Middle frontal gyrus (tissue), 1 donor: ENCODE measurements around the gene COQ2.
"Not testable (repeated sequence)": the region's sequence is repeated elsewhere in the genome, so short reads cannot be mapped to it uniquely, and the experiment has no call there.

Source experiments
- DNase-seq: peaks from one replicate; pipeline ENCODE4 v3.0.0-alpha.2; 2015; ENCODE audit warnings: low spot score; ENCODE audit errors: extremely low spot score

COQ2 gene

DNA sequence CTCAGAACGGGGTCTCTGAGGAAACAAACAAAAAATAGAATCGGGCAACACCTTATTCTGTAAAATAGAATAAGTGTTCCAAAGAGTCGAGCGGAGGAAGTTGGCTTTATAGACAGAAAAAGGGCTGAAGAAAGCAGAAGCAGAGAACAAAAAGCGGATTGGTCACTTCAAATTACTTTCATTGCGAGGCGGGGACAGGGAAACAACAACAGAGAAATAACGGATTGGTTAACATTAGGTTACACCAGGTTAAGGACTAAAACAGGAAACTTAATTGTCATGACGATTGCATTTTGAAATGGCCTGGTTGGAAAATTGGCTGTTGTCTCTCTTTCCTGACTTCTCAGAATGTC lies 433 bp upstream of the COQ2 start:
- peak; percentile 21 for DNase-seq

DNA sequence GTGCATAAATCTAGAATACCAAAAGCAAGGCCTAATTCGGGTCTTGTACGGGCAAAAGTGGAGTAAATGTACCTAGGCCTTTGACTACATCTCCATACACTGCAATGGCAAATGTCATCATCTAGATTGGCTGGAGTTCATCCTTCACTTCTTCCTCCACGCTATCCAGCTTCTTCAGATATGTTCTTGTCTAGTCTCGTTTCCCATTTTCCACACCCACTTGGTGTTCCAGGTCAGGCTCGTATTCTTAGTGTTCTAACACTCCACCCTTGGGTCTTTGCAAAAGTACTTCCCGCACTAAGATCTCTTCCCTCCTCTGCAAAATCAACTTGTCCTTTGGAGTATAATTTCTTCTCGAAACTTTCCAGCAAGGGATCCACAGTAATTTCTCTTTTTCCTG lies 1.4 kb downstream of the COQ2 start:
- no peak for DNase-seq

DNA sequence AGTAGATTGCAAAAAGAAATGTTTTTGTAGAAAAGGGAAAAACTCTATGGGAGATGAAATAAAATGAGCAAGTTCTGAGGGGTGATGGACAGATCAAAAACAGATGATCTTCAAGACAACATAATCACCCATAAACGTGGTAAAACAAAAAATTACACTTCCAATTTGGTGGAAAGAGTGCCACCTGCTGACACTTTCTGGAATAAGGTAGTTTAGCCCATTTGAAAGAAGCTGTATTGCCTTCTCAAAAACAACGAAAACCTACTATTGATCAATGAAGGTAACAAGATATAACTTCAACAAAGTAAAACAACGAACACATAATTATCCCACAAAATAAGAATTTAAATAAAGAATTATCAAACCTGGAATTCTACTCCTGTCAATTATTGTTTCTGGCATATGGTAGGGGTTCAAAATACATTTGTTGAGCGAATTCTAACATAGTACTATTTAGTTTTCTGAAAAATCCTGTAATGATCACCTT lies 2.5 kb downstream of the COQ2 start:
- DNase-seq = peak; percentile 37

DNA sequence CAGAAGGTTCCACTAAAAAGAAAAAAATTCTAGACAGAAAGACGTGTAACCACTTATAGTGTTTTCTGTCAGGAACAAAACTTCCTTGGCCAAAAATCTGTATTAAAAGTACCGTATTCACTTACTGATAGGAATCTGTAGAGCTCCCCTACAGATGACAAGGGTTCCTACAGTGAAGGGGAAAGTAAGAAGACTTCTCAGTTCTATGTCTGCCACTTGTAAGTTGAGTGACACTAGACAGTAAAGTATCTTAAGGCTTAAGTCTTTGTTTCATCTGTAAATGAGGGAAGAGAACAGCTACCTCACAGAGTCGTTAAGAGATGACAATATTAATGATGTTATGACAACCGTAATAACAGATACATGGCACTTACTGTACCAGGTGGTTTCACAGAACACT lies 3.3 kb downstream of the COQ2 start:
- no peak for DNase-seq

DNA sequence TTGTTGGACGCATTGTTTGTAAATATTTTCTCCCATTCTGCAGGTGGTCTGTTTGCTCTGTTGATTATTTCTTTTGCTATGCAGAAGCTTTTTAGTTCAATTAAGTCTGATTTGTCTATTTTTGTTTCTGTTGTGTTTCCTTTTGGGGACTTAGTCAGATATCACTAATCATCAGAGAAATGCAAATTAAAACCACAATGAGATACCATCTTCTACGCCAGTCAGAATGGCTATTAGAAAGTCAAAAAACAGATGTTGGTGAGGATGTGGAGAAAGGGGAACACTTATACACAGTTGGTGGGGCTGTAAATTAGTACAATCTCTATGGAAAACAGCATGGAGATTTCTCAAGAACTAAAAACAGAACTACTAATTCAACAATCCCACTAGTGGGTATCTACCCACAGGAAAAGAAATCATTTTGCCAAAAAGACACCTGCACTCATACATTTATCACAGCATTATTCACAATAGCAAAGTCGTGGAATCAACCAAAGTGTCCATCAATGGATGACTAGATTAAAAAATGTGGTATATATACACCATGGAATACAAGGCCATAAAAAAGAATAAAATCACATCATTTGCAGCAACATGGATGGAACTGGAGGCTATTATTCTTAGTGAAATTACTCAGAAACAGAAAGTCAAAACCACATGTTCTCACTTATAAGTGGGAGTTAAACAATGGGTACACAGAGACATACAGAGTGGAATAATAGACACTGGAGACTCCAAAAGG lies 8.1 kb downstream of the COQ2 start:
- DNase-seq = no peak

DNA sequence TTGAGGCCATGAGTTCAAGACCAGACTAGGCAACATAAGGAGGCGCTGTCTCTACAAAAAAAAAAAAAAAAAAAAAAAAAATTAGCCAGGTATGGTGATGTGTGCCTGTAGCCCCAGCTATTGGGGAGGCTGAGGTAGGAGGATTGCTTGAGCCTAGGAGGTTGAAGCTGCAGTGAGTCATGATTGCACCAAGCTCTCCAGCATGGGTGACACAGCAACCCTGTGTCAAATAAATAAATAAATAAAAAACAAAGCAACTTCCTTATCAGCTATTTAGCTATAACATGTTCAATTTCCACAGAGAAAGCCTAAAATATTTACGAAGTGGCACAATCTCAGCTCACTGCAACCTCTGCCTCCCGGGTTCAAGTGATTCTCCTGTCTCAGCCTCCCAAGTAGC lies 10.7 kb downstream of the COQ2 start:
- not testable (repeated sequence) for DNase-seq

DNA sequence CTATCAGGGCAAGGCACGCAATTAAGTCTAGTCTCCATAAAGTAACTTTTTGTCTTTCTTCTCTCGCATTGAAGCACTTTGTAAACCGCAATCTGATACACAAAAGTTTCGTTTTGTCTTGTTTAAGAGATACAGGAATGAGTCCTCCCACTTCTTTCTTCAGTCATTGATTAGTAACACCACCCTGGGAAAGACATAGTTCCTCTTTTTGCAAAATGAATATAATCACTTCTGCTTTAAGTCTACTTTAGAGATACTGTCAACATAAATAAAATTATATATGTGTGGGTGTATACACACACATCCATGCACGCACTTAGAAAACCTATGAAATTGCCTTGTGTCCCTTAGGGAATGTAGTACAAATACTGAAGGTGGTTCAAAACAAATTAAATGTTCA lies 11.7 kb downstream of the COQ2 start:
- no peak for DNase-seq

DNA sequence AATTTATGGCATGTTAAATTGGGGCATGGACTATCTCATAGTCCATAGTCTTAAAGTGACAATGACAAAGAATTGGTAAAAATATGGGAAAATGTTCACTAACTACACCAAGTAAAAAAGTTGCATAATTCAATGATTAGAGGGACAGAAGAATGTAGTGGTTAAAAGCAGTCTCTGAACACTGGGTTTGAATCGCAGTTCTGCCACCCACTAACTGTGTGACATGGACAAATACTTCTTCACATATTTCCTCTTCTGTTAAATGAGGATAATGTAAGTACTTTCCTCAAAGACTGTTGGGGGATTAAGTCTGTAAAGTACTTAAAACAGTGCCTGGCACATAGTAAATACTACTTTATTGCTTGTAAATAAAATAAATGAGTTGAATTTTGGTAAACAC lies 15.3 kb downstream of the COQ2 start:
- DNase-seq = no peak

DNA sequence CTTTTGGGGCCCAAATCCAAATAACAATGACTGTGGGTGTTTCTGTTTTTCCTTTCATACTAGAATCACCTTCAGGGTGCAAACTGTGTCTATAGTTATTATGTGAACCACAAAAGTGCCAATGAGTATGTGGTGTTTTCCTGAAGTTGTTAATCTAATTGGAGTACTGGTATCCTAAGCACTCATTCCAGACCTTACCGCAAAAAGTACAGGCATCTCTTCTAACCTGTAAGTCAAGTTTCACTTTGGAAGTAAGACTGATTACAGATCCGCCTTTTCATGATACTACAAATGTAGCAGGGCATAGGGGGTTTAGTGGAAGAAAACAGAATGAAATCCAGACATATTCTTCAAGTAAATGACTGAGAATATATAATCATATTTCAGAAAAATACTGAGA lies 16.1 kb downstream of the COQ2 start:
- no peak for DNase-seq

DNA sequence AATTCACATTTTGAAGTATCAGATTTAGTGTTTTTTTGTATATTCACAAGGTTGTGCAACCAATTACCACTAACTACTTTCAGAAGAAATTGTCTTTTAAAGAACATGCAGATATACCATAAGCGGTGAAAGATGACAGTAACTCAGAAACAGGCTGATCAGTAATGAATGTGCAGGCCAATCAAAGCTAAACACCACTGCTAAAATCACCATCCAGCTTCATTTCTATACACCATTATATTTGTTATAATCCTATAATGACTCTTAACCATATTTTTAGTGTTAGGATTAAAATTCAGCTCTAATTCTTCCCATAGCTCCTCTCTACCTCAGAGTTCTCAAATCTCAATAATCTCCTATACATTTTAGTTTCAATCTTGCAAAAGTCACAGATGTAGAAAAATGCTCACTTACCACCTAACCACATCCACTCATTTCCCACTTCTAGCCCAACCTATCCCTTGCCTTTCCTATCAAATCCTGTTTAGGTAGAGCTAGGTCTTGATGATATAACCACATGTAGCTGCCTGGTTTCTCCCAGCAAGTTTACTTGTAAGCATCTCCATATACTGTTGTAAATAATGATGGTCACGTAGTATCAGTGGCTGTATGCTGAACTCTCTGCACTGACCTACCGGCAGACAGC lies 16.6 kb downstream of the COQ2 start:
- DNase-seq = no peak

DNA sequence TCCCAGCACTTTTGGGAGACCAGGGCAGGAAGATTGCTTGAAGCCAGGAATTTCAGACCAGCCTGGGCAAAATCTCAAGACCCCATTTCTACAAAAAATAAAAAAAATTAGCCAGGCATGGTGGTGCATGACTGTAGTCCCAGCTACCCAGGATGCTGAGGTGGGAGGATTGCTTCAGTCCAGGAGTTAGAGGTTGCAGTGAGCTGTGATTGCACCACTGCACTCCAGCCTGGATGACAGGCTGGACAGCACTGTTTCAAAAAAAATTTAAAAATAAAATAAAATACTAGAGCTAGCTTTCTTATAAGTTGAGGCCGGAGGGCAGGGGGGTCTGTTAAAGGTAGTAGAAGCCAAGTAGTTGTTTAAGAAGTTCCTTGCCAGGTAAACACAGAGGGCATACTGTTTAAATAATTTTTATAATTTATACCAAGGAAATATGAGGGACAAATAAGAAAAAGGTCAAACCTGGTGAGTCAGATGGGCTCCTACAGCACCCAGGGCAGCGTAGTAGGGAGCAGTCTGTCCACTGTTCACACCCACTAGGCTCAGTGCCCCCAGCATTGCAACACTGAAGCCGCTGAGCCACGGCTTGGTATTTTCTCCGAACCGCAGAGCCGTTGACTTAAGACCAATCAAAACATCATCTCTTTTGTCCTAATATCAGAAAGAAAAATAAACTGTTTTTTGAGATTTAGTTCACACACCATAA lies 17.3 kb downstream of the COQ2 start:
- no peak for DNase-seq

DNA sequence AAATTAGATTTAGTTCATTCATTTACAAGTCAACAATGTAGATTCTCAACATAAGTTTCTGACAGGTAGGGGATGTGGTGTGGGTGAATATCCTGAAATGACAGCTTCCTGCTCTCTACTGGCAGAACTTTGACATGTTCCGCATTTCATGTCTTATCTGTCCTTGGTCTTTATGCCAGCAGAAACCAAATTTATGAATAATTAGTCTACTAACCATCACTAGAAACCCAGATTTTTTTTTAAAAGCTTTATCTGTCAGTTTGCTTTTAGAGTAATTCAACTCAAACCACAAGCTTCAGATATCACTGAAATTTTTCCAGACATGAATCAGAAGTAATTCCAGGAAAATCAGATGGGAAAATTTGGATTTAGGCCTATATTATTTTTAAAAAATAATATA lies 17.9 kb downstream of the COQ2 start:
- no peak for DNase-seq

DNA sequence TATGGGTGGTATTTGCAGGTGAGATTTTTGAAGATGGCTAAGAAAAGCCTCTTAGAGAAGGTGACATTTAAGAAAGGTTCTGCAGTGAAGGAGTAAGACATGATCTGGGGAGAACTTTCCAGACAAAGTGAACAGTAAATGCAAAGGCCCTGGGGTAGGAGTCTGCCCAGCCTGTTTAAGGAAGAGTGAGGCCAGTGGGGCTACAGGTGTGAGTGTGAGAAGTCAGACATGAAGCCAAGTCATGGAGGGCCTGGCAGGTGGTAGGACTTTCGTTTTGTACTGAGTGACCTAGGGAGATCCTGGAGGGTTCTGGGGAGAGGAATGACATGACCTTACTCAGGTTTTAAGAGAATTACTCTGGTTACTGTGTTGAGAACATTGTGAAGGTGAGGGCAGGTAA lies 21.5 kb downstream of the COQ2 start:
- no peak for DNase-seq

DNA sequence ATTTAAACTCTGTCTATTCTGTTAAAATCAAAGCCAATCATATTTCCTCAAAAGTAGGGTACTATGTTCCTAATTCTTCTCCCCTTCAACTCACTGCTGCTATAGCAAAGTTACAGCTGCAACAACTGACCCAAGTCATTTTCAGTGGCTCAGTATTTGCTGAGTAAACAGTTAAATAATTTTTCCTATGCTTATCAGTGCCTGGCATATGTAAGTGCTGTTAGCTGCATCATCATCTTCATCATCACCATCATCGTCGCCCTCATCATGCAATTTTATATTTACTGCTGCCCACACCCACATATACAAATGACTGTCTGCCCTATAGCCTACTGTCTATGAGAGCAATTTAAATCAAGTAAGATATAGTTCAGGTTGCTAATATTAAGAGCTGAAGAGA lies 21.9 kb downstream of the COQ2 start:
- DNase-seq = no peak

DNA sequence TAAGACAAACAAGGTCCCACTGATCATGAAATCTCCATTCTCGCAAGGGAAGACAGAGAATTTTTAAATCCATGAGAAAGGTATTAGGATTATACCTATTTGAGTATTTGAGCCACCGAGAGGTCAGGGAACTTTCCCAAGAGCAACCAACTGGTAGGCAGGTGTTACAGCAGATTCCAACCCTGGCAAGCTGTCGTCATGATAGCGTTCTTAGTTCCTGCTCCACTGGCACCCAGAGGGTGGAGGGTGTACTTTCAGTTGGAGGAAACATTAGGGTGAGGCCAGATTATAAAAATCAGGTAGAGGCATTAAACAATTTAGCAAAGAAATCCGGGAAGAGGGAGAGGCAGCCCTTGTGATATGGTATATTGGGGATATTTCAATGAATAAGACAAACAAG lies 23.3 kb downstream of the COQ2 start:
- no peak for DNase-seq

DNA sequence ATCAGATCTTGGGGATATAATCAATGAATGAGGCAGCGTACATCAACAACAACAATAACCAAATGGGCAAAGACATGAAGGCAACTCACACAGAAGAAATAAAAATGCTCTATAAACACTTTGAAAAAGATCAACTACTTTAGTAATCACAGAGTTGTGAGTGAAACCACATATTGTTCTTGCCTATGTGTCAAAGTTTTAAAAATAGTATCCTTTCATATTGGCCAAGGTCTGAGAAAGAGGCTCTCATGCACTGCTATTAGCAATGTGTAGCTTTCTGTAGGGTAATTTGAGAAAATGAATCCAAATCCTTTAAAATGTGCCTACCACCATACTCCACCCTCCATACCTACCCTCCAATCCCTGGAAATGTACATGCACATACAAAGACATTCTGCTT lies 25.0 kb downstream of the COQ2 start:
- DNase-seq = no peak

DNA sequence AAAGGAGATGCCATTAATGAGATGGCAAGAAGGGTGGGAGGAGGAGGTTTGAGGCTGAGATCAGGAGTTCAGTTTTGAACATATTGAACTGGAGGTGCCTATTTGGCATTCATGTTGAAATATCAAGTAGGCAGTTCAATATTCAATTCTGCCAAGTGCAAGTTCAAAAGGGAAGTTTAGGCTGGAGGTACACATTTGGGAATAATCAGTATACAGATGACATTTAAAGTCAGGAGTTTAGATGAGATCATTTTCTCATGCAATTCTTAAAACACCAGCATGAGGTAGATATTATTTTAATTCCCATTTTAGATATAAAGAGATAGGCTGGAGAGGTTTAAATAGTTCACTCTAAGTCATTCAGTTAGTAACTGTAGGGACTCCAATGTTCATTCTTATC lies 26.1 kb downstream of the COQ2 start:
- no peak for DNase-seq

DNA sequence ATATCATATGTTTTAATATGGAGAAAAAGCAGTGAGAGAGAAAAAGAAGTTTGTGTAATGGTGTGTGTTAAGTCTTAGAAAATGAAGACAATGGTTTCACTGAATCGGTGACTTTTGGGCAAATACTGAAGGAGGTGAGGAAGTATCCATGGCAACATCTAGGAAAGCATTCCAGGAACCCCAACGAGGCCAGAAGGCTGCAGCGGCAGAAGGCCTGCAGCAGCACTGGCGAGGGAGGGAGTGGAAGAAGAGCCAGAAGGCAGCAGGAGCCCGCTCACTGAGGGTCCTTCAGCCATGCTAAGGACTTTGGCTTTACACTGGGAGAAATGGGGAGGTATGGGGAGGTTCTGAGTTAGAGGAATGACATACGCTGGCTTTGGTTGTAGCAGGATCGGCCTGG lies 26.8 kb downstream of the COQ2 start:
- DNase-seq = no peak

DNA sequence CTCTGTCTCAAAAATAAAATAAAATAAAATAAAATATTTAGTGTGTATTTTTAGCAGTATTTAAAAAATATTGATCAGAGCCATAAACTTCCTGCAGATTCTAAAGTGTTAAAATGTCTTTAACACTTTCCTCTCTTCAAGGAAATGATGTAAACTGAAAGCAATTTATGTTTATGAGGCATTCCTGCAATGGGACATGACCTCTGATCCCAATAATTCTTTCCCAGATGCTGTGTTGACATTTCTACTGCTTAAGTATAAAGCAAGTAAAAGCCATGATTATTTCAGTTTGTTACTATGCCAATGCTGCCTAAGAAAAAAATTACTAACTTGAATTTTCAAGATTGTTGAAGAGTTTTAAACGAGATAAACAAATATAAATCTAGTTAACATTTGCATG lies 29.0 kb downstream of the COQ2 start:
- no peak for DNase-seq

DNA sequence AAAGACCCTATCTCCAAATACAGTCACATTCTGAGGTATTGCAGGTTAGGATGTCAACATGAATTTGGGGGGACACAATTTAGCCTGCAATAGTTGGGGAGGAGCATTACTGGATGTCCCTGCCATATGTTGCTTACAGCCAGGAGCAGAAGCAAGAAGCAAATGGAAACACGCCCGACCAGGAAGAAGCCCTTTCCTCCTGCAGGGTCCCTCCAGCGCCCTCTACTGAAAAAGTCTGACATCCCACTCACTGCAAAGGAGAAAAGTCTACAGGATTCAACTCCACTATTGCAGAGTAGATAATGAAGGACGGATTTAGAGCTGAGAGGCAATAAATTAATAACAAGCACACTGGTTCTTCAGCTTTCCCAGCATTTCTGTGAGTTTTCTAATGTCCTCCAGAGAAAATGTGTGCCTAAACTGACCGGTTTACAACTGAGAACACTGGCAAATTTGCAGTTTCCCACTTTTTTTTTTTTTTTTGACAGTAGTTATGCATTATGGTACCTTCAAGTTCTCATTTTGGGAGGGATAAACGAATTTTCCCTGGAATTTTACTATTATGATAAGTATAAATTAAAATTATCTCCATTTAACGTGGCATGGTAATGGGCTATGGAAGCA lies 31.7 kb downstream of the COQ2 start:
- DNase-seq = no peak

DNA sequence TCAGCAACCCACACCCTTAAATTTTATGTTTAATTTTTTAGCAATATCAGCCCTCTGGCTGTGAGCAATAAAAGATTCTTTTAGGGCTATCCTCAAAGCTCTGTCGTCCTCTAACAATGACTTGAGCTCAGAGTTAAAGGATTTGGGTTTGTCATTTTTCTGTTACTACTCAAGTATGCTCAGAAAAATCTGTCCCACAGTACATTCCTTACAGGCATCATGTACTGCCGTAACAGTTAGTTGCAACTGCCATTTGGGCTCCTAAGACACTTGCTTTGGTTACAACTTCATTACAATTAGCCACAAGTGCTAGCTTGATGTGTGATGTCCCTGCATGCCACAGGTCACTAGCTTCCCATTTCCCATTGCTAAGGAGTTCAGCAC lies 33.2 kb downstream of the COQ2 start:
- DNase-seq = no peak
